ENCODE measurements around the gene ISM2. TPM values are rescaled to one million over a fixed set of nuclear protein-coding genes. Genes with fewer than 3 reads are reported as not detected.

Gene ISM2
- total RNA-seq, 1 donor from 2014 or later: not detected

DNA sequence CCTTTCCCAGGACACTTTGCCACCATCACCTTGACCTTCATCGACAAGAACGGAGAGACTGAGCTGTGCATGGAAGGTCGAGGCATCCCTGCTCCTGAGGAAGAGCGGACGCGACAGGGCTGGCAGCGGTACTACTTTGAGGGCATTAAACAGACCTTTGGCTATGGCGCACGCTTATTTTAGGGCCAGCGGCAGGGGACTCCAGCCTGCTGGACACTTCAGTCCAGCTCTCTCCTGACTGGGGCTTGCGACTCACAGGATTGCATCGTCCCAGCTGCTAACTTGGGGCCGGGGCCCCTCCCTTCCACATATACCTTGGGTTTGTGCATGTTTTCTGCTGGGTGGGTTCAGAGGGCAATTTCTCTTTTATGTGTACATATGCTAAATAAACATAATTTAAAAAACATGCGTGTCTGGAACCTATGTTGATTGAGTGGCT is 29.5 kb downstream of the ISM2 start:
- intact Hi-C loops (cut with micrococcal nuclease): no loop called here

DNA sequence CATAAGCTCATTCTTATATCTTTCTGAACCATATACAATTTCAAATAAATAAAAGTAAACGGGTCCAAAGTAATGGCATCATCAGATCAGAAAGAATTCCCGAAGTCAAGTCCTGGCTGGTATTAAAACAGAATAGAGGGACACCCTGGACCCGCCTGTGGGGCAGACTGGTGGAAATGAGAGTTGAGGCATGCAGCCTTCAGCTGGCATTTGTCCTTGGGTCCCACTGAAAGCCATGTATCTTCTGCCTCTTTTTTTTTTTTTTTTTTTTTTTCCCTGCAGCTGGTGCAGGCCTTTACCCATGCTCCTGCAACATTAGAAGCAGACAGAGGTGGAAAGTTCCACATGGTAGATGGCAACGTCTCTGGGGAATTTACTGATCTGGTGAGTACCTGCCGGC is 30.8 kb downstream of the ISM2 start:
- intact Hi-C loops (cut with micrococcal nuclease): no loop called here

DNA sequence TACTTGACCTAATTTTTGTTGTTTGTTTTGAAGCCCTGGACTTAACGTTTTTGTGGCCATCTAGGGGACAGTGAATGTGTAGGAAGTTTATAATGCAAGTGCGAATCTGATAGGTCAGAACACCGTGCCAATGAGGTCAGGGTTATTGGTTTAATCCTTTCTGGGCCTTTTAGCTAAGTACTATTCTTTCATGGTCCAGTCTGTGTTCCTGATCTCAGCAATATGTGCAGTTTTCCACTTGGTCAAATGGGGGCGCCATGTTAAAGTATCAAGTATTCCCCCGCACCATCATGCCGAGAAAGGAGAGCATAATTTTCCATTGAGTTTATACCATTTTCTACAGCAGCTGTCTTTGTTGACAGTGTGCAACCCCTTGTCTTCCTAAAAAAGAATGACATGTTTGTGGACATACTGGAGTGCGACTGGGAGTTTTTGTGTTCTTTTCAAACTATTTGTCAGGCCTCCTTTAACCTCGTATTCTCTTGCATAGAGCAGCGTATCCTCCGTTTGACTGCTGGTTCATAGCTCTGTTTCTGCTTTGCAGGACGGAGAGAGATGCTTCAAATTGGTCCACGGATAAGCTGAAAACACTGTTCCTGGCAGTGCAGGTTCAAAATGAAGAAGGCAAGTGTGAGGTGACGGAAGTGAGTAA is 39.4 kb downstream of the ISM2 start:
- intact Hi-C loops (cut with micrococcal nuclease): loop anchor here (2.0 to 5.0 kb wide), 4 partner anchors 157 to 647 kb away; partner anchors contain the start of genes ADCK1 and ANGEL1

DNA sequence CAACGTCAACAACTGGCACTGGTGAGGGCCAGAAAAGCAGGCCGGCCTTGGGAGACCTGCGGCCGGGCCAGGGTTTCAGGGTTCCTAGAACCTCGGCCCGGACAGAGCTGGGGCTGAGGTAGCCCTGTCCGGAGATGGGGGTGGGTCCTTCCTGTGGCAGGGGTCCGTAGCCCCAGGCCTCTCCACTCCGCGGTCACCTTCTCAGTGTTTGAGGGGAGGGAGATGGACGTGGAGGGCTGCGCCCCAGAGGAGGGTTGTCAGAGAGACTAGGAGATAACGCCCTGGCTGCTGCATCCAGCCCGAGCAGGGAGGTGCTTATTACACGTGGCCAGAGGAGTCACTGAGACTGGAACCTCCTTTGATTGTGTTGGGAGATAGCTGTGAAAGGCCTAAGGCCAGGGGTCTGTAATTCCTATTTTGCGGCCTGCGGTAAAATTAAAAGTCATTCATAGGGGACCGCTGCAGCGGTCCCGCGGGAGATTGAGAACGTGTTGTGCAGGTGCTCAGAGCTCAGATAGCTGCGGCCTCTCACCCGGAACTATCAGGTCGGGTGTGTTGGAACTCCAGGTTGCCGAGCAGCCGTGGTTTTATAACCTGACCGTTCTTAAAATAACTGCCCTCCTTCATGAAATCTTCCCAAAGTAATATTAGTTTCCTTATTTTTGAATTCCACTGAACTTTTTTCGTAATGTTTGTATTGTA is 40.2 kb downstream of the ISM2 start:
- intact Hi-C loops (cut with micrococcal nuclease): loop anchor here (2.0 to 5.0 kb wide), 4 partner anchors 156 to 646 kb away; partner anchors contain the start of genes ADCK1 and ANGEL1

DNA sequence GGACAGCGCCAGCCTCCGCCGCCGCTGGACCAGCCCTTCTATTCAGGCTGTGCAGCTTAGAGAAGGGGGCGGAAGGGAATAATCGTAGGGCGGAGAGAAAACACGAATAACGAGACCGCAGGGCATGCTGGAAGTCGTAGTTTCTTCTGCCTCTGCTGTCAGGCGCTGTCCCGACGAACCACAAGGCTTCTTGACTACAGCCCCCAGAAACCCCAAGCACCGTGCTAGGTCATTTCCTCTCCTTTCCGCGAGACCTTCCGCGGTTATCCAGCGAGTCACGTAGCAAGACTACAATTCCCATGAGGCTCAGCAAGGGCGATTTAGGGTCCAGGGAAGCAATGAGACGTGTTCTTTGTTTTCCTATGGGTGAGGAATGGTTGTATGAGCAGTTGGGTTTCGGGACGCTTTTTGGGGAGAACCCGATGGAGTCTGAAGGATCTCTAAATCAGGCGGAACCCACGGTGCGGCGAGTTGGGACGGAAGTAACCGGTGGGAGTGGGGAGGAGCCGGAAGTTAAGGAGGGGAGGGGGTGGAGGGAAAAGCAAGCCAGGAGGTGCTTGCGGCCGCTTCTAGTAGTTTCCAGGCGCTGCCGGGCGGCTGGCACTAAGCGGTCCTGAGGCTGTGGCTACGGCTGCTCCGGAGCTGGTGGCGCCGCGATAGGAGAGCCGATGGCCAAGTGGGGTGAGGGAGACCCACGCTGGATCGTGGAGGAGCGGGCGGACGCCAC is 40.9 kb downstream of the ISM2 start, which contains the start of the genes AHSA1 and VIPAS39:
AHSA1 (plus strand) TSS at position 572 of the 727 bp plus-strand sequence; CDS start at position 669, 97 bp downstream.
VIPAS39 (minus strand) TSS at position 80 of the 727 bp plus-strand sequence. CDS start 3,499 bp downstream, outside the sequence.
- intact Hi-C loops (cut with micrococcal nuclease): loop anchor here (1.0 to 5.0 kb wide), 12 partner anchors 80 to 645 kb away; partner anchors contain the start of genes ADCK1, ALKBH1, ANGEL1 and CIPC

DNA sequence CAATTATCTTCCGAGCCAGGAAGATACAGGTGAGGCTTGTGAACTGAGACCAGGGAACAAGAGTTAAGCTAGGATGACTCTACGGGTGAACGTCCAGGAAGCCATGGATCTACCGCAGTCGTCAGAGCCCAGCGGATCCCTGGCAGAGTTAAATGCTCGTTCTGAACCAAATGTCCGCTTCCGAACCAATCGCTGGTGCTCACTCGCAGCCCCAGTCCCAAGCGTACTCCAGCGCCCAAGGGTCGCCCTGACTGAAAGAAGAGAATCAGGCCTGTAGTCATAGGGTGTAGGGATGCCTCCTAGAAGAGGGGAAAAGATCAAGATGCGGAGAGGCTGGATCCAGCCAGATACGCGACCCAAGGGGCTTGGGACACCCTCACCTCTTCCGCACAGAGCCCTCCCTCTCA is 41.5 kb downstream of the ISM2 start:
- intact Hi-C loops (cut with micrococcal nuclease): loop anchor here (1.0 to 5.0 kb wide), 11 partner anchors 80 to 645 kb away; partner anchors contain the start of genes ALKBH1, ANGEL1, CIPC and GSTZ1

DNA sequence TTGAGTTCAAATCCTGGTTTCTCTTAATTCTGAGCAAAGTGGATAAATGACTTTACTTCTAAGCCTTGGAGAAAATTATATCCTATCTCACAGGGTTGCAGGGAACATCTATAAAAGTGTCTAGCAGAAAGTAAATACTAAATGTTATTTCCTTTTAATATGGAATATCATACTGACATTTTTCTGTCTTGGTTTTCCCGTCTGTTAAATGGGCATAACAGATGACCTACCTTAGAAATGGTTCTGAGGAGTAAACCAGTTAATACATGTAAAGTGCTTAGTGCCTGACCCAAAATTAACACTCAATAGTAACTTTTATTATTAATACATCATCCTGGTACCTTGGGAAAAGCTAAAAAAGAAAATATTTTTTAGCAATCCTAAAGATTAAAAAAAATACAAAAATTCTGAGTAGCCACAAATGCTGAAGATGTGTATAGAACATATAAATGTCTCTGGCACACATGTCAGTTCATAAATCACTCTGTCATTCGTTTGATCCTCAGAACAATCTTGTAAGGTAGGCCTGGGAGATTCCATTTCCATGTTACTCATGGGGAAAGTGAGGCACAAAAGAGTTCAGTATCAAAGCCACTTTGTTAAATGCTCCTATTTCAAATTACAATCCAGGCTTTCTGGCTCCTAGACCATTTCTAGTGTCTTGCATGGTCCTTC is 42.5 kb downstream of the ISM2 start:
- intact Hi-C loops (cut with micrococcal nuclease): loop anchor here (2.0 to 5.0 kb wide), 4 partner anchors 95 to 644 kb away; partner anchors contain the start of gene ANGEL1

DNA sequence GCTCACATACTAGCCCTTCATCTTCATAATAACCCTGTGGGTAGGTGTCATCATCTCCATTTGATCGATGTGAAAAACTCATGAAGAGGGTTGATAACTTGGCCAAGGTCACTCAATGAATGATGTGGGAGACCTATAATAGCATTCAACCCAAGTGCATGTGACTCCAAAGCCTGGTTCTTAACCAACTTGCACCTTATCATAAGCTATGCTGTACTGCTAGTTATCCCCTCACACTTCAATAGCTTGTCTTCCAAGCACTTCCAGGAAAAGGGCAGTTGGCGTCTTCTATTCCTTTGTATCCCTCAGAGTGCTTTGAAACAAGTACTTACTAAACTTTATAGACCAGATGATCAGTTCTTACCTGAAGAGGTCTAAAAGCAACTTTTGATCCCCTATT is 56.4 kb downstream of the ISM2 start:
- intact Hi-C loops (cut with micrococcal nuclease): no loop called here

DNA sequence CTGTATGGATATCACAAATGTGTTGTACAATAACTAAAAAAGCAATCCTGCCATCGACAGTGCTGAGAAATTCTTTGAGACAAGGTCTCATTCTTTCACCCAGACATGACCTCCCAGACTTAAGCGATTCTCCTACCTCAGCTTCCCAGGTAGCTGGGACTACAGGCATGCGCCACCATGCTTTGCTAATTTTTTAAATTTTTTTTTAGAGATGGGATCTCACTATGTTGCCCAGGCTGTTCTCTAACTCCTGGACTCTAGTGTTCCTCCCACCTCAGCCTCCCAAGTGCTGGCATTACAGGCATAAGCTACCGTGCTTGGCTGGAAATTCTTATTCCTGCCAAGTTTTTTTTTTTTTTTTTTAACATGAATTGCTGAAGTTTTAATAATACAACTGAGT is 58.8 kb downstream of the ISM2 start:
- intact Hi-C loops (cut with micrococcal nuclease): no loop called here

DNA sequence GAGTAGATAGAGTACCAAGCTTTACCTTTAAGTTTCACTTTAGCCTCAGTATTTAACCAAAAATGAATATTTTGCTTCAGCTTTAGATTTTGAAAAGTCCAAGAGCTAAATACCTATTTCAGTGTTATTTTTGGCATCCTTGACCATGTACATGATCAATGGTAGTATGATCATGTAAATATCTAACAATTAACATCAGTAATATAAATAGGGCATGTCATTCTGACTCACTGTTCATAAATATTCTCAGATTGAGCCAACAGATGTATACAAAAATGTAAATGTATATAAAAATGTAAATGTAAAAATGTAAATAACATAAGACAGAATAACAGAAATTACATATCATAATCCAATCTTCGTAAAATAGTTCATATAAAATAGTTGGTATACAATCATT is 60.0 kb downstream of the ISM2 start:
- intact Hi-C loops (cut with micrococcal nuclease): no loop called here

DNA sequence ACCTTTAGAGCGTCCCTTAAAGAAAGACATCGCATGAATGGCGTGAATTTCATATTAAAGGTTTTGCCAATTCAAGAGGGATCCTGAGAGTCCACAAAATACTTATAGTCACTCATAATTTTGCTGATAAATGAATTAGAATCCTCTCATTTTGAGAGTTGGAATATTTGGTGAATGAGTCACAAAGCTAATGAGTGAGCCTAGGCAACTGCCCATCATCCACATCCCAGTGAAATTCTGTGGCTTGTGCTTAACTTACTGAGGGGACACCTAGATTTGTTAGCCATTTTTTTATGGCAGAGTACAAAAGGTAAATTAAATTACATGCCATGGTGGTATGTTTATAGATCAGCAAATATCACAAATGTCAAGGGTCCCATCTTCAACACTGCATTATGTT is 62.6 kb downstream of the ISM2 start:
- intact Hi-C loops (cut with micrococcal nuclease): no loop called here

DNA sequence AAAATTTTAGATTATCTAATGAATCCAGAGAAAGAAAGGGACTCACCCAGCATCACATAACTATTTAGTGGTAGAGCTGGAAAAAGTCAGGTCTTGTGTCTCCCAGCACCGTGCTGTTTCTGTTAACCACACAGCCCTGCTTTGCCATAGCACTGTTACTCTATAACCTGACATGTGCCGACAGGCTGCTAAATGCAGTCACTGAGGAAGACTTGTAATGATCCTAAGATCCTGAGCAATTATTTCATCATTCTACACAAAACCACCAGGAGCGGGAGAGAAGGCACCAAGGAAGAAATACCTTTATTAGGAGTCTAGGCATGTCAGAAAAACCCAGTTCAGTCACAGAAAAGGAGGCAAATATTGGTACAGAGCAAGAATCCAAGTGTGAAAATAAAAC is 72.2 kb downstream of the ISM2 start:
- intact Hi-C loops (cut with micrococcal nuclease): no loop called here

DNA sequence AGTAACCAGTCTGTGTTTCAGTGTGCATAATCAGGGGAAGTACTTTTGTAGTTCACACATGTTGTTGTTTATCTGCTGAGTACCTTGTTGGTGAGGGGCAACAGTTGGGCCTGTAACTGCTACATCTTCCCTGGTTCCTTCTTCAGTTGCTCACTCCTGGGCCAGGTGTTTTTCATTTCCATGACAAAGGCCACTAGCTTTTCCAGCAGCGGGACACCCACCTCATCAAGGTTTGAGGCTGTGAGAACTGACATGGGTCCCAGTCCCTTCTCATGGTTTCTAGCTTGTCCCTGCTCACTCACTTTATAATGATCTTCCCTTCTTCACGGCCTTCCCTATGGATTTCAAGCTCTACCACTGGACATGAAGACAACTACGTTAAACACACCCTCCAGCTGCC is 73.8 kb downstream of the ISM2 start:
- intact Hi-C loops (cut with micrococcal nuclease): no loop called here

Other genes starting within 250 kb of the ISM2 start
- not detected in 2 replicates for gene NGB, start 227.6 kb downstream of the ISM2 start, total RNA-seq
- 15.7 and 16.3 TPM in 2 replicates for gene POMT2, start 177.9 kb downstream of the ISM2 start, total RNA-seq
- 10.1 and 10.2 TPM in 2 replicates for gene GSTZ1, start 177.8 kb downstream of the ISM2 start, total RNA-seq
- 19.6 and 19.9 TPM in 2 replicates for gene TMED8, start 121.7 kb downstream of the ISM2 start, total RNA-seq
- 0.07 and 0.23 TPM in 2 replicates for gene SAMD15, start 121.4 kb downstream of the ISM2 start, total RNA-seq
- 0.27 and 0.30 TPM in 2 replicates for gene NOXRED1, start 75.3 kb downstream of the ISM2 start, total RNA-seq
- gene VIPAS39, start 41.2 kb downstream of the ISM2 start, total RNA-seq: 17.1 and 18.8 TPM in 2 replicates
- gene AHSA1, start 40.7 kb downstream of the ISM2 start, total RNA-seq: 217 and 245 TPM in 2 replicates
- 48.4 and 51.6 TPM in 2 replicates for gene SPTLC2, start 117.8 kb upstream of the ISM2 start, total RNA-seq
- 13.5 and 14.1 TPM in 2 replicates for gene ALKBH1, start 209.2 kb upstream of the ISM2 start, total RNA-seq
- gene SLIRP, start 209.3 kb upstream of the ISM2 start, total RNA-seq: 72.8 and 85.2 TPM in 2 replicates

All from T-helper 2 cell treated with Interferon-gamma antibody and Interleukin-4, amounts not matched to agents 100 ng/mL and 5 ng/mL, for 36 hours (primary cell).